WERI-Rb-1 (cell line): ENCODE data around the gene EGFR.

Experiments used
- DNase-seq: peaks from one replicate; pipeline ENCODE4 v3.0.0-alpha.2; 2020
- H3K27ac ChIP-seq: fragments of 250-450 bp; sonication (Bioruptor Pico); 2 replicates; pipeline ENCODE4 v1.5.1; 2020; ENCODE audit warnings: mild to moderate bottlenecking, moderate library complexity
- H3K27me3 ChIP-seq: fragments of 250-450 bp; sonication (Bioruptor Pico); 2 replicates; pipeline ENCODE4 v1.5.1; 2021; ENCODE audit warnings: mild to moderate bottlenecking, low read depth, moderate library complexity; ENCODE audit not compliant: insufficient read depth, severe bottlenecking
- H3K36me3 ChIP-seq: fragments of 250-450 bp; sonication (Bioruptor Pico); 2 replicates; pipeline ENCODE4 v1.5.1; 2020; ENCODE audit warnings: mild to moderate bottlenecking, moderate library complexity
- H3K4me3 ChIP-seq: 2 replicates; pipeline ENCODE4 v1.5.1; 2011; ENCODE audit warnings: low read depth, mild to moderate bottlenecking, control low read depth, low read length
- H3K9me3 ChIP-seq: fragments of 250-450 bp; sonication (Bioruptor Pico); 2 replicates; pipeline ENCODE4 v1.5.1; 2021; ENCODE audit warnings: mild to moderate bottlenecking, moderate library complexity; ENCODE audit not compliant: severe bottlenecking
- CTCF ChIP-seq: IDR thresholded peaks from 2 replicates; pipeline ENCODE4 v1.5.1; 2011; ENCODE audit warnings: low read depth, mild to moderate bottlenecking, control low read depth, inconsistent platforms, low read length

EGFR gene

GRCh38 chr7:55105952-55106351 lies 87.1 kb downstream of the EGFR start:
- Histone ChIP-seq H3K27ac (no peak overlapping the region), H3K4me3 (no peak overlapping the region), H3K9me3 (no peaks in the 10 kb centered on the region), H3K36me3 (no peaks in the 10 kb centered on the region), H3K27me3 (peaks cover 20% of the 10 kb centered on the region)
- TF ChIP-seq CTCF = no peak
- no peak for DNase-seq

- Histone ChIP-seq H3K27ac (no peak overlapping the region), H3K27me3 (peaks cover 16% of the 10 kb centered on the region), H3K9me3 (no peaks in the 10 kb centered on the region), H3K4me3 (no peak overlapping the region), H3K36me3 (no peaks in the 10 kb centered on the region)
- no peak for DNase-seq
- no peak for TF ChIP-seq CTCF
Observed at GRCh38 chr7:55107946-55108345, 89.1 kb downstream of the EGFR start.

GRCh38 chr7:55108401-55108800 lies 89.6 kb downstream of the EGFR start:
- Histone ChIP-seq H3K27ac (no peak overlapping the region), H3K4me3 (no peak overlapping the region), H3K9me3 (no peaks in the 10 kb centered on the region), H3K36me3 (no peaks in the 10 kb centered on the region), H3K27me3 (peaks cover 16% of the 10 kb centered on the region)
- no peak for DNase-seq
- no peak for TF ChIP-seq CTCF

GRCh38 chr7:55108818-55109217 lies 90.0 kb downstream of the EGFR start:
- no peaks in the 10 kb centered on the region for H3K36me3 ChIP-seq
- no peak for TF ChIP-seq CTCF
- H3K9me3 ChIP-seq = no peaks in the 10 kb centered on the region
- H3K27me3 ChIP-seq = peaks cover 16% of the 10 kb centered on the region
- no peak for DNase-seq
- no peak overlapping the region for H3K27ac ChIP-seq
- H3K4me3 ChIP-seq = no peak overlapping the region

- Histone ChIP-seq H3K36me3 (no peaks in the 10 kb centered on the region), H3K4me3 (no peak overlapping the region), H3K27me3 (peaks cover 16% of the 10 kb centered on the region), H3K9me3 (no peaks in the 10 kb centered on the region), H3K27ac (no peak overlapping the region)
- DNase-seq = no peak
- TF ChIP-seq CTCF = no peak
Observed at GRCh38 chr7:55109404-55110167, 90.8 kb downstream of the EGFR start.
